ENCODE results near the gene MOXD1. TPM values are rescaled to one million over a fixed set of nuclear protein-coding genes. Genes with fewer than 3 reads are reported as not detected.

The MOXD1 gene
- total RNA-seq = 1 to 10 TPM; 4.0 to 5.5 TPM

DNA sequence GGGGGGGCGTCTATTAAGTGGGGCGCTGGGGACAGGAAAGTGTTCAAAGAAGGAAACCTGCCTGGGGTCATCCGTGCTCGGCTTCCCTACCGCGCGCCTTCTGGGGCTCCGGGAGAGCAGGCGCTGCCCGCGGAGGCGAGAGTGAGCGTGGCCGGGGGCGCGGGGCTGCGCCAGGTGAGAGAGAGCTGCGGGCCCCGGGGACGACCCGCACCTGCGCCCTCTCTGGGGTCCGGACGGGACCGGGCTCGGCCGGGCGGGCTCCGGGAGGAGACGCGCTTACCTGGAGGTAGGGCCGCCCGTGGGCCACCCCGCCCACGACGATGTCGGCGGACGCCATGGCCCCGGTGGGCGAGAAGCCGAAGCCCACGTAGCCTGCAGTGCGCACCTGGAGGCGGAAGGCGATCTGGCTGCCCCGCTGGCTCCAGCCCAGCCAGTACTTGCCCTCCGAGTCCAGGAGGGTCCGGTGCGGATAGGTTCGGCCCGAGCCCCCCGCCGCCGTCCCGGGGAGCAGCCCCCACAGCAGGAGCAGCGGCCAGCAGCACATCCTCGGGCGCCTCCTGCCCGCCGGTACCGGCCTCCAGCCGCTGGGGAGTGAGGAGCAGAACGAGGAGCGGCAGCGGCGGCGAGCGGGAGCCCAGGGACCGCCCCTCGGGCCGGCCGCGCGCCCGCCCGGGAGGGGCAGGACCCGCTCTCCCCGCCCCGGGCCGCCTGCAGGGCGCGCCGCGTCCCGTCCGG is at the start of gene MOXD1:
Gene MOXD1 (minus strand): TSS at position 593 of the 735 bp plus-strand sequence. CDS start 49 bp downstream, at position 544.
- H3K27ac ChIP-seq = peak within 1 kb of the TSS; percentile 43 to 63

DNA sequence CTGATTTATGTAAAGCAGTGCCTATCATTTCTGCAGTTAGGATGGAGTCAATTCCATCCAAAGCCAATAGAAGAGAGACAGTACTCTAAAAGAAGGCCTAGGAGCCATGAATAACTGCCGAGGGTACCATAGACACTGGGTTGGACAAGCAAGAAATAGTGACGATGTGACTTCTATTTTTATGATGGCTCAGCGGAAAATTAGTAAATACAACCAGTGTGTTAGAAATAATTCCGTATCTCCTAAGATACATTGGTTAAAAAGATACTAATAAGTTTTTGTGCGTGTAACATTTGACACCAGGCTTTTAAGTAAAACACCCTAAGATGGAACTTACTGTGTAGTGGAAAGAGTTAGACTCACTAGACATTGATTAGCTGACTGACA is 45.6 kb upstream of the MOXD1 start:
- H3K4me3 ChIP-seq = no peak overlapping the region
- H3K36me3 ChIP-seq = no peaks in the 10 kb centered on the region
- no peaks in the 10 kb centered on the region for H3K9me3 ChIP-seq
- no peak for TF ChIP-seq POLR2A (IDR thresholded peaks at IDR 0.05)
- TF ChIP-seq POLR2AphosphoS5 (IDR thresholded peaks at IDR 0.05) = no peak
- TF ChIP-seq, protein P1, sequence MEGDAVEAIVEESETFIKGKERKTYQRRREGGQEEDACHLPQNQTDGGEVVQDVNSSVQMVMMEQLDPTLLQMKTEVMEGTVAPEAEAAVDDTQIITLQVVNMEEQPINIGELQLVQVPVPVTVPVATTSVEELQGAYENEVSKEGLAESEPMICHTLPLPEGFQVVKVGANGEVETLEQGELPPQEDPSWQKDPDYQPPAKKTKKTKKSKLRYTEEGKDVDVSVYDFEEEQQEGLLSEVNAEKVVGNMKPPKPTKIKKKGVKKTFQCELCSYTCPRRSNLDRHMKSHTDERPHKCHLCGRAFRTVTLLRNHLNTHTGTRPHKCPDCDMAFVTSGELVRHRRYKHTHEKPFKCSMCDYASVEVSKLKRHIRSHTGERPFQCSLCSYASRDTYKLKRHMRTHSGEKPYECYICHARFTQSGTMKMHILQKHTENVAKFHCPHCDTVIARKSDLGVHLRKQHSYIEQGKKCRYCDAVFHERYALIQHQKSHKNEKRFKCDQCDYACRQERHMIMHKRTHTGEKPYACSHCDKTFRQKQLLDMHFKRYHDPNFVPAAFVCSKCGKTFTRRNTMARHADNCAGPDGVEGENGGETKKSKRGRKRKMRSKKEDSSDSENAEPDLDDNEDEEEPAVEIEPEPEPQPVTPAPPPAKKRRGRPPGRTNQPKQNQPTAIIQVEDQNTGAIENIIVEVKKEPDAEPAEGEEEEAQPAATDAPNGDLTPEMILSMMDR (IDR thresholded peaks at IDR 0.05) = no peak
- intact Hi-C loops (cut with DNase I) = no loop called here
- DNase-seq (ENCODE audit: low spot score) = no peak
- H3K4me1 ChIP-seq (replicated peaks) = no peaks in the 10 kb centered on the region
- 94% methylated on average over 5 of the region's 5 CpGs for WGBS
- H3K27ac ChIP-seq = no peak overlapping the region
- H3K27me3 ChIP-seq (replicated peaks; ENCODE audit: insufficient read depth) = no peaks in the 10 kb centered on the region

More for the DNA sequence above, at the start of gene MOXD1:
- Histone ChIP-seq H3K4me3 (peak within 1 kb of the TSS; percentile 51), H3K27me3 (replicated peaks; ENCODE audit: insufficient read depth) (no peaks in the 10 kb centered on the region), H3K9me3 (no peaks in the 10 kb centered on the region), H3K4me1 (replicated peaks) (no peaks in the 10 kb centered on the region), H3K36me3 (no peaks in the 10 kb centered on the region)
- TF ChIP-seq POLR2AphosphoS5 (IDR thresholded peaks at IDR 0.05) (no peak), POLR2A (IDR thresholded peaks at IDR 0.05) (no peak)
- TF ChIP-seq, protein P1 (IDR thresholded peaks at IDR 0.05) = peak in 1 of 4 experiments; percentile 6
- intact Hi-C loops (cut with DNase I) = no loop called here
- no peak for DNase-seq (ENCODE audit: low spot score)
- WGBS = under 1% methylated on average over 25 of the region's 87 CpGs

DNA sequence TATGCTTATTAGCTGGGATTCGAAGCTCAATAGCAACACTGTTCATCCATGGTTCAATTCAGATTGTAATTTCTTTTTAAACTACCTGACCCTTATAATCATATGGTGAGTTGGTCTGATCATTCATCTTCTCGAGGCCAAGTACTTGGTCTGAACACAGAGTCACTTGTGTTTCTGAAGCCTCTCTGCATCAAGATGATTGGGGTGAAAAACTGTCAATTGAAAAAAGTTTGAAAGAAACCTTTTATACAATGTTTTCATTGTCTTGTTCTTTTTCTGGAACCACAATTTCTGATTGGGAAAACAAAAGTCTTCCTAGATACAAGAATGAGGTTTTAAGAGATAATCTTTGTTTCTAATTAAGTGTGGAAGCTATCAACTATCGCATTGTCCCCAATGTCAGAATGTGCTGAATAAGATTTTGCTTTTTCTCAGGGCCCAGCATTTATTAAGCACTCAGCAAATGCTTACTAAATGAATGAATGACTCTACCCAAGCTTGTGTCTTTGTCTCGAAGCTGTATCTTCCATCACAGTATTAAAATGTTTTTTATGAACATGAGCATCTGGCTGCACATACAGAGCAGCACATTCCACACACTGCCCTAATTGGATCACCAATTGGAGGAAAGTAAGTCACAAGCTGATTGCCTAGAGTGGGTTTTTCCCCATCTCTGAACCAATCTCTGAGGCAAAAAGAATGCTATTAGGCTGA is 45.0 kb upstream of the MOXD1 start:
- TF ChIP-seq, protein P1 (IDR thresholded peaks at IDR 0.05) = no peak
- TF ChIP-seq POLR2AphosphoS5 (IDR thresholded peaks at IDR 0.05) (no peak), POLR2A (IDR thresholded peaks at IDR 0.05) (no peak)
- intact Hi-C loops (cut with DNase I) = no loop called here
- no peaks in the 10 kb centered on the region for H3K4me1 ChIP-seq (replicated peaks)
- H3K4me3 ChIP-seq = no peak overlapping the region
- H3K27ac ChIP-seq = no peak overlapping the region
- no peaks in the 10 kb centered on the region for H3K9me3 ChIP-seq
- no peak for DNase-seq (ENCODE audit: low spot score)
- WGBS = 71% methylated on average over 4 of the region's 4 CpGs
- no peaks in the 10 kb centered on the region for H3K36me3 ChIP-seq
- H3K27me3 ChIP-seq (replicated peaks; ENCODE audit: insufficient read depth) = no peaks in the 10 kb centered on the region

DNA sequence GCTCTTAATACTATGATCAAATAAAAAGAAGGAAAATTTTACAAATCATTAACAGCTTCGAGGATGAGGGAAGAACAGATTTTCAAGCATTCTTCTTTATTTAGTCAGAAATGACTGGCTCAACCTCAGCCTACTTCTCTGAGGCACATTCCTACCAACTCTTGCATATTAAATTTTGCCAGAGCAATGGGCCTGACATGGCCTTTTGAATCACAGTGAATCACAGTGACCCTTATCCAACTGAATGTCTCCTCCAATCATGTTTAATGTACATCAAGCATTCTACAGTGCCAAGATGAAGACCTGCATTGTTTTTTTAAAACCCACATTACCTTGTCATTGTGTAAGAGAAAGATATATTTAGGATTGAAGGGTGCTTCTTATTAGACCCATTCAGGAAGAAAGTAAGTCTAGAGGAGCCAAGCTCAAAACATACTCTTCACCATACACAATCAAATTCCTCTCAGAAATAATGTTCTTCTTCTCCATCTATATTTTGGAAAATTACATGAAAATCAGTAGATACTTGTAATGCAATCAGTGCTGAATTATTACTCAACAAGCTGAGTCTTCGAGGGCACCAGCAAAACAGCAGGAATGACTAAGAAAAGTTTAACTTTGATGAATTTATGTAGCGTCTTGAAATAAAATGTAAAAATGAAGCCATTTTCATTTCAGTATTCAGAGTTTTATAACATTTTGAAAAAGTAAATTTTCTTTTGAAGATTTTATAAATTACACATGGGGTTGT is 44.1 kb upstream of the MOXD1 start:
- Histone ChIP-seq H3K9me3 (no peaks in the 10 kb centered on the region), H3K27ac (no peak overlapping the region), H3K27me3 (replicated peaks; ENCODE audit: insufficient read depth) (no peaks in the 10 kb centered on the region), H3K36me3 (no peaks in the 10 kb centered on the region), H3K4me3 (no peak overlapping the region), H3K4me1 (replicated peaks) (no peaks in the 10 kb centered on the region)
- intact Hi-C loops (cut with DNase I) = no loop called here
- DNase-seq (ENCODE audit: low spot score) = no peak
- TF ChIP-seq, protein P1 (IDR thresholded peaks at IDR 0.05) = no peak
- 84% methylated on average over 3 of the region's 3 CpGs for WGBS

Data from prostate gland (tissue), 2 donors.